Immature natural killer cell (primary cell): ENCODE data around the gene LANCL1. TPM values are rescaled to one million over a fixed set of nuclear protein-coding genes. Genes with fewer than 3 reads are reported as not detected.

ENCODE experiments used
- DNase-seq, 3 donors: peaks; one replicate each; pipeline ENCODE4 v3.0.0; 2022; ENCODE audit warnings: mixed read lengths in 1 of 3
- H3K27ac Mint-ChIP-seq, 6 donors: one replicate each; pipeline ENCODE4 v1.8.0; 2020; ENCODE audit warnings: mixed read lengths in 6 of 6, mild to moderate bottlenecking in 5 of 6, inconsistent platforms in 4 of 6, moderate library complexity in 3 of 6
- H3K27me3 Mint-ChIP-seq, 3 donors: one replicate each; pipeline ENCODE4 v1.8.0; 2020 to 2021; ENCODE audit warnings: low read depth in 3 of 3, mild to moderate bottlenecking in 3 of 3, mixed read lengths in 3 of 3, moderate library complexity in 3 of 3, inconsistent platforms in 1 of 3
- H3K36me3 Mint-ChIP-seq, 3 donors: one replicate each; pipeline ENCODE4 v1.8.0; 2020; ENCODE audit warnings: mixed read lengths in 3 of 3, inconsistent platforms in 2 of 3, mild to moderate bottlenecking in 2 of 3
- H3K4me1 Mint-ChIP-seq, 2 donors: one replicate each; pipeline ENCODE4 v1.8.0; 2020; ENCODE audit warnings: inconsistent platforms in 2 of 2, mild to moderate bottlenecking in 2 of 2, mixed read lengths in 2 of 2, moderate library complexity in 1 of 2
- H3K4me3 Mint-ChIP-seq, 5 donors: one replicate each; pipeline ENCODE4 v1.8.0; 2020; ENCODE audit warnings: mild to moderate bottlenecking in 5 of 5, mixed read lengths in 5 of 5, inconsistent platforms in 3 of 5, moderate library complexity in 3 of 5
- H3K9me3 Mint-ChIP-seq, 6 donors: one replicate each; pipeline ENCODE4 v1.8.0; 2020; ENCODE audit warnings: mild to moderate bottlenecking in 6 of 6, mixed read lengths in 6 of 6, inconsistent platforms in 4 of 6, moderate library complexity in 3 of 6
- polyA plus RNA-seq, 3 donors: library from polyadenylated mRNA; unstranded; fragments of 300-500 nt; fragmentation: Illumina TruSeq; gene quantifications; one replicate each; pipeline ENCODE4 v1.2.3, GENCODE V29; 2021

Gene LANCL1
- polyA plus RNA-seq = 10 to 100 TPM; 20.4 to 28.7 (median 26.6) TPM

GRCh38 chr2:210476194-210477128 is at the start of gene LANCL1:
Gene LANCL1, minus strand, starts transcription at chr2:210476759. Its CDS starts 363 bp downstream, at chr2:210476396.
- Mint-ChIP-seq H3K27ac (peak within 1 kb of the TSS; percentile 92 to 98 (median 96)), H3K27me3 (peaks cover 0 to 5% (median 4%) of the 10 kb centered on the region in 3 donors), H3K36me3 (peaks cover 3 to 13% (median 4%) of the 10 kb centered on the region in 3 donors), H3K9me3 (peaks cover 0 to 1% (median 0%) of the 10 kb centered on the region in 6 donors), H3K4me3 (peak within 1 kb of the TSS; percentile 93 to 99 (median 97)), H3K4me1 (peaks cover 38 to 59% of the 10 kb centered on the region in 2 donors)
- DNase-seq = peak; percentile 84 to 86 (median 85)

GRCh38 chr2:210524533-210524932 is 48.0 kb upstream of the LANCL1 start:
- no peaks in the 10 kb centered on the region for H3K4me1 Mint-ChIP-seq
- H3K9me3 Mint-ChIP-seq = peaks cover 0 to 7% (median under 1%) of the 10 kb centered on the region in 6 donors
- no peak for DNase-seq
- no peak overlapping the region for H3K4me3 Mint-ChIP-seq
- H3K27me3 Mint-ChIP-seq = peaks cover 0 to 7% (median 7%) of the 10 kb centered on the region in 3 donors
- H3K36me3 Mint-ChIP-seq = no peaks in the 10 kb centered on the region
- H3K27ac Mint-ChIP-seq = no peak overlapping the region

GRCh38 chr2:210523650-210524289 is 47.2 kb upstream of the LANCL1 start:
- no peak overlapping the region for H3K4me3 Mint-ChIP-seq
- H3K9me3 Mint-ChIP-seq = peaks cover 0 to 7% (median under 1%) of the 10 kb centered on the region in 6 donors
- H3K36me3 Mint-ChIP-seq = no peaks in the 10 kb centered on the region
- H3K27ac Mint-ChIP-seq = no peak overlapping the region
- no peak for DNase-seq
- no peaks in the 10 kb centered on the region for H3K4me1 Mint-ChIP-seq
- peaks cover 0 to 7% (median 7%) of the 10 kb centered on the region in 3 donors for H3K27me3 Mint-ChIP-seq

- Mint-ChIP-seq H3K4me1 (no peaks in the 10 kb centered on the region), H3K27me3 (peaks cover 0 to 7% (median 5%) of the 10 kb centered on the region in 3 donors), H3K4me3 (no peak overlapping the region), H3K9me3 (peaks cover 0 to 5% (median under 1%) of the 10 kb centered on the region in 6 donors), H3K27ac (no peak overlapping the region), H3K36me3 (no peaks in the 10 kb centered on the region)
- DNase-seq = no peak
Measured at GRCh38 chr2:210522399-210522798, 45.8 kb upstream of the LANCL1 start.

- no peak for DNase-seq
- Mint-ChIP-seq H3K36me3 (no peaks in the 10 kb centered on the region), H3K27me3 (peaks cover 0 to 13% (median 3%) of the 10 kb centered on the region in 3 donors), H3K4me1 (no peaks in the 10 kb centered on the region), H3K9me3 (peaks cover 0 to 6% (median 0%) of the 10 kb centered on the region in 6 donors), H3K27ac (no peak overlapping the region), H3K4me3 (no peak overlapping the region)
Measured at GRCh38 chr2:210519594-210519993, 43.0 kb upstream of the LANCL1 start.

GRCh38 chr2:210517264-210517663 is 40.7 kb upstream of the LANCL1 start:
- Mint-ChIP-seq H3K9me3 (peaks cover 0 to 6% (median 0%) of the 10 kb centered on the region in 6 donors), H3K36me3 (no peaks in the 10 kb centered on the region), H3K27me3 (peaks cover 0 to 13% (median 3%) of the 10 kb centered on the region in 3 donors), H3K27ac (no peak overlapping the region), H3K4me3 (no peak overlapping the region), H3K4me1 (no peaks in the 10 kb centered on the region)
- DNase-seq = no peak

- peaks cover 0 to 9% (median 0%) of the 10 kb centered on the region in 6 donors for H3K9me3 Mint-ChIP-seq
- H3K4me3 Mint-ChIP-seq = no peak overlapping the region
- H3K4me1 Mint-ChIP-seq = no peaks in the 10 kb centered on the region
- no peak overlapping the region for H3K27ac Mint-ChIP-seq
- DNase-seq = no peak
- no peaks in the 10 kb centered on the region for H3K36me3 Mint-ChIP-seq
- H3K27me3 Mint-ChIP-seq = peaks cover 0 to 8% (median 3%) of the 10 kb centered on the region in 3 donors
Measured at GRCh38 chr2:210515911-210516310, 39.4 kb upstream of the LANCL1 start.

- Mint-ChIP-seq H3K36me3 (no peaks in the 10 kb centered on the region), H3K27me3 (peaks cover 2 to 19% (median 2%) of the 10 kb centered on the region in 3 donors), H3K4me3 (peak overlapping the region in 1 of 5 donors; percentile 83), H3K27ac (no peak overlapping the region), H3K9me3 (peaks cover 0 to 7% (median 2%) of the 10 kb centered on the region in 6 donors), H3K4me1 (peaks cover 0 to 8% of the 10 kb centered on the region in 2 donors)
- DNase-seq = no peak
Measured at GRCh38 chr2:210503725-210504191, 27.2 kb upstream of the LANCL1 start.

- Mint-ChIP-seq H3K27me3 (peaks cover 2 to 19% (median 2%) of the 10 kb centered on the region in 3 donors), H3K36me3 (no peaks in the 10 kb centered on the region), H3K9me3 (peaks cover 0 to 7% (median 2%) of the 10 kb centered on the region in 6 donors), H3K4me3 (peak overlapping the region; percentile 33 to 83 (median 45)), H3K27ac (no peak overlapping the region), H3K4me1 (peaks cover 0 to 8% of the 10 kb centered on the region in 2 donors)
- DNase-seq = peak; percentile 5 to 20 (median 13)
Measured at GRCh38 chr2:210503001-210503623, 26.6 kb upstream of the LANCL1 start.

GRCh38 chr2:210496512-210496911 is 20.0 kb upstream of the LANCL1 start:
- no peak overlapping the region for H3K27ac Mint-ChIP-seq
- no peaks in the 10 kb centered on the region for H3K27me3 Mint-ChIP-seq
- H3K4me3 Mint-ChIP-seq = no peak overlapping the region
- H3K4me1 Mint-ChIP-seq = no peaks in the 10 kb centered on the region
- peaks cover 0 to 4% (median 1%) of the 10 kb centered on the region in 6 donors for H3K9me3 Mint-ChIP-seq
- H3K36me3 Mint-ChIP-seq = no peaks in the 10 kb centered on the region
- no peak for DNase-seq

- Mint-ChIP-seq H3K4me3 (no peak overlapping the region), H3K9me3 (peaks cover 0 to 1% (median 0%) of the 10 kb centered on the region in 6 donors), H3K36me3 (no peaks in the 10 kb centered on the region), H3K27me3 (peaks cover 0 to 7% (median 0%) of the 10 kb centered on the region in 3 donors), H3K4me1 (no peaks in the 10 kb centered on the region), H3K27ac (no peak overlapping the region)
- no peak for DNase-seq
Measured at GRCh38 chr2:210493528-210493927, 17.0 kb upstream of the LANCL1 start.

GRCh38 chr2:210481601-210482175 is 5.1 kb upstream of the LANCL1 start:
- Mint-ChIP-seq H3K9me3 (peaks cover 0 to 15% (median 10%) of the 10 kb centered on the region in 6 donors), H3K4me1 (peaks cover 20 to 23% of the 10 kb centered on the region in 2 donors), H3K27ac (no peak overlapping the region), H3K4me3 (no peak overlapping the region), H3K27me3 (peaks cover 0 to 8% (median 6%) of the 10 kb centered on the region in 3 donors), H3K36me3 (no peaks in the 10 kb centered on the region)
- DNase-seq = no peak

- Mint-ChIP-seq H3K36me3 (no peaks in the 10 kb centered on the region), H3K4me1 (peaks cover 25 to 32% of the 10 kb centered on the region in 2 donors), H3K9me3 (peaks cover 0 to 15% (median 10%) of the 10 kb centered on the region in 6 donors), H3K27me3 (peaks cover 0 to 9% (median 8%) of the 10 kb centered on the region in 3 donors), H3K4me3 (no peak overlapping the region), H3K27ac (no peak overlapping the region)
- DNase-seq = no peak
Measured at GRCh38 chr2:210480764-210481163, 4.2 kb upstream of the LANCL1 start.
